Peyer's patch (tissue), 4 donors: ENCODE results near the gene OLR1.

Experiments used
- CTCF ChIP-seq, 6 experiments: fragments of 450-650 bp in 4 of 6; fragments of 200-600 bp in 2 of 6; sonication (generic) in 1 of 6; IDR thresholded peaks; one replicate each; pipeline ENCODE4 v1.5.1; 2017 to 2019; ENCODE audit warnings: antibody characterized with exemption in 6 of 6, mild to moderate bottlenecking in 3 of 6, moderate library complexity in 1 of 6
- POLR2A ChIP-seq, 2 donors: fragments of 450-650 bp; IDR thresholded peaks; one replicate each; pipeline ENCODE4 v1.5.1; 2017; ENCODE audit warnings: antibody characterized with exemption in 2 of 2, mild to moderate bottlenecking in 2 of 2, moderate library complexity in 2 of 2

GRCh38 chr12:10115311-10115710, 56.6 kb downstream of the OLR1 start:
- TF ChIP-seq CTCF (IDR thresholded peaks at IDR 0.05) (no peak), POLR2A (IDR thresholded peaks at IDR 0.05) (no peak)
